Measurements from ENCODE around the gene EHF.

DNA sequence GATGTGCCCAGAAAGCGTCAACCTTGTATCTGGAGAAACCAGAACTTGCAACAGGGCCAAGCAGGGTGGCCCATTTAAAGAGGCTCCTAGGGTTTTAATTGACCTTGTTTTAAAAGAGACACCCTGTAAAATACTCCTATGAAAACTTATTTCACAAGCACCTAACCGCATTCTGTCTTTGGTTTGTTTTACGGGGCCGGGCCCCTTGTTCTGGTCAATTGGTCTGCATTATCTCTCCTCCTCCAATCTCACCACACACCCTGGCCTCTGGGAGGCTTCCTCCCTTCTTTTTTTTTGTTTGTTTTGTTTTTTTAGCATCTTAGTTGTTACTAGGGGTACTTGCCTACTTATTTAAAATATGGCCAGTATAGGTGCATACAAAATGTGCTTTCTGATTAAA is 4.7 kb downstream of the EHF start:
- TF ChIP-seq, protein P1, sequence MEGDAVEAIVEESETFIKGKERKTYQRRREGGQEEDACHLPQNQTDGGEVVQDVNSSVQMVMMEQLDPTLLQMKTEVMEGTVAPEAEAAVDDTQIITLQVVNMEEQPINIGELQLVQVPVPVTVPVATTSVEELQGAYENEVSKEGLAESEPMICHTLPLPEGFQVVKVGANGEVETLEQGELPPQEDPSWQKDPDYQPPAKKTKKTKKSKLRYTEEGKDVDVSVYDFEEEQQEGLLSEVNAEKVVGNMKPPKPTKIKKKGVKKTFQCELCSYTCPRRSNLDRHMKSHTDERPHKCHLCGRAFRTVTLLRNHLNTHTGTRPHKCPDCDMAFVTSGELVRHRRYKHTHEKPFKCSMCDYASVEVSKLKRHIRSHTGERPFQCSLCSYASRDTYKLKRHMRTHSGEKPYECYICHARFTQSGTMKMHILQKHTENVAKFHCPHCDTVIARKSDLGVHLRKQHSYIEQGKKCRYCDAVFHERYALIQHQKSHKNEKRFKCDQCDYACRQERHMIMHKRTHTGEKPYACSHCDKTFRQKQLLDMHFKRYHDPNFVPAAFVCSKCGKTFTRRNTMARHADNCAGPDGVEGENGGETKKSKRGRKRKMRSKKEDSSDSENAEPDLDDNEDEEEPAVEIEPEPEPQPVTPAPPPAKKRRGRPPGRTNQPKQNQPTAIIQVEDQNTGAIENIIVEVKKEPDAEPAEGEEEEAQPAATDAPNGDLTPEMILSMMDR (CRISPR knock-in tag; IDR thresholded peaks at IDR 0.05): no peak
- TF ChIP-seq, protein P2, sequence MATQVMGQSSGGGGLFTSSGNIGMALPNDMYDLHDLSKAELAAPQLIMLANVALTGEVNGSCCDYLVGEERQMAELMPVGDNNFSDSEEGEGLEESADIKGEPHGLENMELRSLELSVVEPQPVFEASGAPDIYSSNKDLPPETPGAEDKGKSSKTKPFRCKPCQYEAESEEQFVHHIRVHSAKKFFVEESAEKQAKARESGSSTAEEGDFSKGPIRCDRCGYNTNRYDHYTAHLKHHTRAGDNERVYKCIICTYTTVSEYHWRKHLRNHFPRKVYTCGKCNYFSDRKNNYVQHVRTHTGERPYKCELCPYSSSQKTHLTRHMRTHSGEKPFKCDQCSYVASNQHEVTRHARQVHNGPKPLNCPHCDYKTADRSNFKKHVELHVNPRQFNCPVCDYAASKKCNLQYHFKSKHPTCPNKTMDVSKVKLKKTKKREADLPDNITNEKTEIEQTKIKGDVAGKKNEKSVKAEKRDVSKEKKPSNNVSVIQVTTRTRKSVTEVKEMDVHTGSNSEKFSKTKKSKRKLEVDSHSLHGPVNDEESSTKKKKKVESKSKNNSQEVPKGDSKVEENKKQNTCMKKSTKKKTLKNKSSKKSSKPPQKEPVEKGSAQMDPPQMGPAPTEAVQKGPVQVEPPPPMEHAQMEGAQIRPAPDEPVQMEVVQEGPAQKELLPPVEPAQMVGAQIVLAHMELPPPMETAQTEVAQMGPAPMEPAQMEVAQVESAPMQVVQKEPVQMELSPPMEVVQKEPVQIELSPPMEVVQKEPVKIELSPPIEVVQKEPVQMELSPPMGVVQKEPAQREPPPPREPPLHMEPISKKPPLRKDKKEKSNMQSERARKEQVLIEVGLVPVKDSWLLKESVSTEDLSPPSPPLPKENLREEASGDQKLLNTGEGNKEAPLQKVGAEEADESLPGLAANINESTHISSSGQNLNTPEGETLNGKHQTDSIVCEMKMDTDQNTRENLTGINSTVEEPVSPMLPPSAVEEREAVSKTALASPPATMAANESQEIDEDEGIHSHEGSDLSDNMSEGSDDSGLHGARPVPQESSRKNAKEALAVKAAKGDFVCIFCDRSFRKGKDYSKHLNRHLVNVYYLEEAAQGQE (IDR thresholded peaks at IDR 0.05; ENCODE audit: borderline replicate concordance in 1 of 2, low read depth in 1 of 2, low read length in 2 of 2): no peak
- TF ChIP-seq MAFG (CRISPR knock-in tag; IDR thresholded peaks at IDR 0.05): no peak
- TF ChIP-seq JARID2 (CRISPR knock-in tag; IDR thresholded peaks at IDR 0.05; ENCODE audit: insufficient replicate concordance): no peak
- TF ChIP-seq ZNF138 (CRISPR knock-in tag; IDR thresholded peaks at IDR 0.05; ENCODE audit: low read depth): no peak
- TF ChIP-seq POLR2A (IDR thresholded peaks at IDR 0.05; ENCODE audit: insufficient read depth in 1 of 2, low read depth in 2 of 2, low read length in 2 of 2): no peak
- TF ChIP-seq ZXDC (CRISPR knock-in tag; IDR thresholded peaks at IDR 0.05): no peak

All from HepG2 (cell line).